AG10803 (cell line): ENCODE data around the gene SH2D5.
"Not testable (repeated sequence)": the region's sequence is repeated elsewhere in the genome, so short reads cannot be mapped to it uniquely, and the experiment has no call there.

ENCODE experiments used
- DNase-seq: peaks from one replicate; pipeline ENCODE4 v3.0.0; 2010; ENCODE audit warnings: low read depth
- H3K4me3 ChIP-seq: 2 replicates; pipeline ENCODE4 v1.5.1; 2011; ENCODE audit warnings: mild to moderate bottlenecking, low read length, control low read depth
- CTCF ChIP-seq: conservative IDR thresholded peaks from 2 replicates; pipeline ENCODE4 v1.5.1; 2011; ENCODE audit warnings: mild to moderate bottlenecking, low read length, control low read depth, inconsistent platforms

SH2D5 gene

DNA sequence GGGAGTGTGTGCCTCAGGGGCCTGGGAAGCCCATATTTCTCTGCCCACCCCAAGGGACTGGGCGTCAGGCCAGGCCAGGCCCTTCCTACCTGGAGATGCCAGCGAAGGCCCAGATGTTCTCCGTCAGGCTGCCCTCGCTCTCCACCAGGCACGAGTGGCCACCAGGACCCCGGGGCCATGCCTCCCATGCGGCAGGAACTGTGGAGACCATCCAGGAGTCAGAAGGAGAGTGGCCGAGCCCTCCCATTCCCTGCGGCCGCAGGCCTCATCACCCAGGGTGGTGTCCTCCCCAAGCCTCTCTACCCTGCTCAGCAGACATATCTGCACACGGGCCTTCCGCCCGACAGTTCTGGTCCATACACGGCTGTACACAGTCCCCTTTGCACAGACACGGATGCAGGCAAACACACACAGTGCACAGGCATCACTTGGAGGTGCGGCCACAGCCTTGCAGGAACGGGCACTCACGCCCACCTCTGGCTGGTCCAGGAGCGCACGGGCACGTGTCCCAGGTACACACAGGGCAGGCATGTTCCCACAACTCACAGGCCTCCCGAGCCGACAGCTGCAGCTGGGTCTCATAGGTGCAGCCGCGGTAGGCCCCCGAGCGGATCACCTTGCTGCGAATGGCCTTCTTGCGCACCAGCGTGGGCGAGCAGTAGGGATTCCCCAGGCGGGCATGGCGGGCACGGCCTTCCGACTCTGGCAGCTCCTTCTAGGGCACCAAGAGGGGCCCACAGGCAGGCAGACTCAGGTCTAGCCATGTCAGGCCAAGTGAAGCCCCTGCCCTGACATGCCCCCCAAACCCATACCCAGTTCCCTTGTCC is 8.8 kb downstream of the SH2D5 start:
- H3K4me3 ChIP-seq = no peak overlapping the region
- DNase-seq = no peak
- no peak for TF ChIP-seq CTCF

DNA sequence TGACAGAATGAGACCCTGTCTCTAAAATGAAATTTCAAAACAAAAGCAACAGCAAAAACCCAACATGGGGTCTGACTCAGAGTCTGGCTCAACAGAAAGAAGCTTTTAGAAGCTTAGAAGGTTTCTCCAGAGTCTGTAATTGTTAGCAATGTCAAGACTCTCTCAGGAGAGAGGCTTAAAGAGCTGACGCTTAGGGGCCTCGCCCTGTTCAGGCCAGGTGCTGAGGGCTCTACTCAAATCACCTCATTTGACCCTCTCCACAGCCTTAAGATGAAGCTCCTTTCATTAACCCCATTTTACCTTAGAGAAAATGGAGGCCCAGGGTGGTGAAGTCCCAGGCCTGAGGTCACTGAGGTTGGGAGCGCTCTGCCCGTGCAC is 9.4 kb downstream of the SH2D5 start:
- no peak for DNase-seq

DNA sequence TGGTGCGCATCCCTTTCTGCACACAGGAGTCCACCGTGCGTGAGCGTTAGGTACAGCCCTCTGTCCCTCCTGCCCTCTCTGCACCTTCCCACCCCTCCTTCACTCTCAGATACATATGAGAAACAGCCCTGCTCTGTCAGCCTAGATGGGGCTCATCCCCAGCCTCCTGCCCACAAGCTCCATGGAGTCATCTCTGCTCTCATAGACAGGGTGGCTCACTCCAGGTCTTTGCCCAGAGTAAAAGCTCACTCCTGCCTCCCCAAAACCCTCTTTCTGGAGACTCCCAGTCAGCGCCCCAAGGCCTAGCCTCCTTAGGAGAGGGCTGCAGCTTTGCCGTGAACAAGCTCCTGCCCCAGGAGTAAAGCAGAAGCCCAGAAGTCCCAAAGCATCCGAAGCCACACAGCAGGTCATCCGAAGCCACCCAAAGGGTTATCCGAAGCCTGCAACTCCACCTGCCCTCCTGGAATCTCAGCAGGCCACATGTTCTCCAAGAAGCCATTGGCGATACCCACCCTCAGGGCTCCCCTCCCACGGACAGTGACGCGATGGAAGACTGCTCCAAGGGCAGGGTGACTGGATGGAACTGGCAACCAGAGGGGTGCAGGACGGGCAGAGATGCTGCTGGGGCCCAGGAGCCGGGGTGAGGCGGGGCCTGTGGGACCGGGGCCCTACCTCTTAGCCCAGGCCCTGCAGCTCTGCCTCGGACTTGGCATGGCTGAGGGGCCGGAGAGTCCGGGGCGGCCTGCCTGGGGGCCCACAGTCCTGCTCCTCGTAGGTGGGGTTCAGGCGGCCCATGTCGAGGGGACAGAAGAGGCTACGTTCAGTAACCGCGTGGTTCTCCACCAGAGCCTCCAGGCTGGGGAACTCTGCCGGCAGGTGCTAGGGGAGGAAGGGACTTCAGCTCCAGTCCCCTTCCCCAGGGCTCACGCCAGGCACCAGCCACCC is 11.1 kb downstream of the SH2D5 start:
- TF ChIP-seq CTCF = no peak
- no peak overlapping the region for H3K4me3 ChIP-seq
- no peak for DNase-seq

More for the DNA sequence above, 9.4 kb downstream of the SH2D5 start:
- H3K4me3 ChIP-seq = no peak overlapping the region
- no peak for TF ChIP-seq CTCF

DNA sequence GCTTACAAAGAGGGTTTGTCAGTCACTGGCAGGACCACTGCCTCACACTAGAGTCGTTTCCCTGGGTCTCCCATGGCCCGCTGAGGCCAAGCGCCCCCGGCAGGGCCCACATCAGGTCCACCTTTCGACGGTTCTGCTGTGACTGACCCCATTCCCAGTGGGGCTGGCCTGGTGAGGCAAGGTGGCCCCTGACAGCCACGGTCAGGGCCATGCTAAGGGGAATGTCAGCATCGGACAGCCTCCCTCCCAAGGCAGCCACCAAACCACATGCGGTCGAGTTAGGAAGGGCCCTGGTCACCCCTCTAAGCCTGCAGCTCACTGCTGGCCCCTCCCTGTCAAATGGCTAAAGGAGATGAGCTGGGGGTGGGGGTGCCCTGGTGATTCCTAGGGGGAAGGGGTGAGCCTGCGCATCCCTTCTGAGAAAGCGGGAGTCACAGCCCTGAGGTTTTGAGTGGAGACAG is 11.8 kb downstream of the SH2D5 start:
- no peak overlapping the region for H3K4me3 ChIP-seq
- no peak for DNase-seq
- TF ChIP-seq CTCF = no peak

GRCh38 chr1:20719871-20720620 is 12.5 kb downstream of the SH2D5 start:
- TF ChIP-seq CTCF = no peak
- H3K4me3 ChIP-seq = no peak overlapping the region
- DNase-seq = no peak

DNA sequence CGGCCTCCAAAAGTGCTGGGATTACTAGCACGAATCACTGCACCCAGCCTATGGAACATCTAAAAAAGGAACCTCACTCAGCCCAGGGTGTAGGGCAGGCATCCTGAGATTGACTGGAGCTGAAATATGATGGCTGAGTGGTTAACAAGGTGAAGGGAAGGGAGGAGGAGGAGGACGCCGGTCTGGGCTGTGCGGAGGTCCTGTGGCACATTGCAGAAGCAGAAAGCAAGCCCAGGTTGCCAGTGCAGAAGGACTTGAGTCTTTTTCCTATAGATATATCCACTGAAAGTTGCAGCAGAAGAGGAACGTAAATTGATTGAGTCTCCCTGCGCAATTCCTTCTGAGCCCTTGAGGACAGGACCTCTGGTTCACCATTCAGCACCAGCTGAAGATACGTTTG is 13.2 kb downstream of the SH2D5 start:
- no peak overlapping the region for H3K4me3 ChIP-seq
- no peak for DNase-seq
- TF ChIP-seq CTCF = no peak

GRCh38 chr1:20718343-20718882 is 14.1 kb downstream of the SH2D5 start:
- DNase-seq, H3K4me3 ChIP-seq: not testable (repeated sequence)
